Mucosa of descending colon (tissue), 3 donors: ENCODE results near the gene DOCK4. TPM values are rescaled to one million over a fixed set of nuclear protein-coding genes. Genes with fewer than 3 reads are reported as not detected.

Experiments used
- ATAC-seq: fragments of 200-7000 bp; cut with Tn5 transposase; one replicate; pipeline ENCODE4 v1.9.1; 2020; ENCODE audit warnings: mild to moderate bottlenecking, moderate library complexity
- DNase-seq, 3 donors: peaks; one replicate each; pipeline ENCODE4 v3.0.0-alpha.2; 2020
- H3K36me3 ChIP-seq: fragments of 200-600 bp; one replicate; pipeline ENCODE4 v1.8.0; 2021; ENCODE audit warnings: low read depth, mild to moderate bottlenecking
- H3K4me1 ChIP-seq: fragments of 200-600 bp; one replicate; pipeline ENCODE4 v1.8.0; 2021; ENCODE audit warnings: low read depth, mild to moderate bottlenecking
- H3K4me3 ChIP-seq: fragments of 200-600 bp; one replicate; pipeline ENCODE4 v1.8.0; 2021; ENCODE audit warnings: mild to moderate bottlenecking
- H3K9me3 ChIP-seq: fragments of 200-600 bp; one replicate; pipeline ENCODE4 v1.8.0; 2021; ENCODE audit warnings: mild to moderate bottlenecking
- intact Hi-C, 2 donors: fragments of 100-400 bp; cut with DNase I in 1 of 2; cut with micrococcal nuclease in 1 of 2; formaldehyde crosslinking; loops; one replicate each; pipeline versions ENCODE4 v1.11.0 to v1.11.1; 2022; cut with DNase I, micrococcal nuclease
- total RNA-seq, 3 donors: library from RNA; stranded (reverse); fragmentation: NEBNext Ultra II Directional in 2 of 3; extraction: Animal tissue kit (Norgen Biotek cat#: 25700) in 2 of 3; gene quantifications; one replicate each; pipeline versions ENCODE4 v1.2.1 to v1.2.4, GENCODE V29; 2021 to 2023
- TF ChIP-seq, protein P1 (sequence below): fragments of 200-600 bp; IDR thresholded peaks from one replicate; pipeline ENCODE4 v1.8.0; 2022; ENCODE audit warnings: antibody characterized with exemption, mild to moderate bottlenecking
- donor health status: DM: no; HTN: no; CAD: no; lungs with moderate emphysema.
- donor health status: DM: no; HTN: no; CAD: no.
- donor health status: DM: no; HTN: yes; CAD: no.

DOCK4 gene
- total RNA-seq, 3 donors from 2014 or later, result 9.2 to 18.4 (median 12.7) TPM

DNA sequence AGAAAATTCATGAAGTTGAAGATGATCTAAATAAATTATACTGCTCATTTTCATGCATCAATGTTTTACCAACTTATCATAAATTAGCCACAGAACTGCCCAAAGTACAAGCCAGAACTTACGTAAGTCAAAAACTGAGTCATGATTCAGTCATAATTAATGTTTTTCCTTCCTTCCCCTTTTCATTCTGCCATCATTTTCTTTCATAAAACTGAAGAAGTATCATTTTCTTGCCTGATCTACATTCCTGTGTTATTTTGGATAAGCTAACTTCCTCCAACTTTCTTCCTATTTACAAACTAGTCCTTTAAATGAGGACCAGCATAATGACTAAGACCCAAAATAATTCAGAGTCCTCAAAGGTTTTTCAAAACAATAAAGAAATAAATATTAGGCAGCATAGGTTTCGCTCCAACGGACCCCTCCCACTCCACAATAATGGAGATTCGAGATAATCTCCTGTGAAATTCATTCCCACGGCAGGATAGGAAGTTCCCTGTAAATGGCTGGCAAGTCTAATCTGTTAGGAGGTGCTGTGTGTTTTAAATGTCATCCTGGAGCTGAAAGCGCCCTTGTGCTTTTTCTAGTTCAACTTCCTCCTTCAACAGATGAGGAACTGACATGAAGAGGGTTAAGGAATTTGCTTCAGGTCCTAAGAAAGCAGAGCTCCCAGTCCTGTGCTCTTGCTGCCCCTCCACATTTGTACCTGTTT is 218.9 kb downstream of the DOCK4 start:
- TF ChIP-seq, protein P1, sequence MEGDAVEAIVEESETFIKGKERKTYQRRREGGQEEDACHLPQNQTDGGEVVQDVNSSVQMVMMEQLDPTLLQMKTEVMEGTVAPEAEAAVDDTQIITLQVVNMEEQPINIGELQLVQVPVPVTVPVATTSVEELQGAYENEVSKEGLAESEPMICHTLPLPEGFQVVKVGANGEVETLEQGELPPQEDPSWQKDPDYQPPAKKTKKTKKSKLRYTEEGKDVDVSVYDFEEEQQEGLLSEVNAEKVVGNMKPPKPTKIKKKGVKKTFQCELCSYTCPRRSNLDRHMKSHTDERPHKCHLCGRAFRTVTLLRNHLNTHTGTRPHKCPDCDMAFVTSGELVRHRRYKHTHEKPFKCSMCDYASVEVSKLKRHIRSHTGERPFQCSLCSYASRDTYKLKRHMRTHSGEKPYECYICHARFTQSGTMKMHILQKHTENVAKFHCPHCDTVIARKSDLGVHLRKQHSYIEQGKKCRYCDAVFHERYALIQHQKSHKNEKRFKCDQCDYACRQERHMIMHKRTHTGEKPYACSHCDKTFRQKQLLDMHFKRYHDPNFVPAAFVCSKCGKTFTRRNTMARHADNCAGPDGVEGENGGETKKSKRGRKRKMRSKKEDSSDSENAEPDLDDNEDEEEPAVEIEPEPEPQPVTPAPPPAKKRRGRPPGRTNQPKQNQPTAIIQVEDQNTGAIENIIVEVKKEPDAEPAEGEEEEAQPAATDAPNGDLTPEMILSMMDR, result no peak
- no peaks in the 10 kb centered on the region for H3K9me3 ChIP-seq
- H3K36me3 ChIP-seq, result peaks cover 2% of the 10 kb centered on the region
- intact Hi-C loops, result no loop called here
- ATAC-seq (peak; percentile 38), DNase-seq (no peak)
- no peaks in the 10 kb centered on the region for H3K4me1 ChIP-seq
- no peak overlapping the region for H3K4me3 ChIP-seq

- intact Hi-C loops, result no loop called here
- no peak overlapping the region for H3K4me3 ChIP-seq
- ATAC-seq (no peak), DNase-seq (no peak)
- H3K36me3 ChIP-seq, result peaks cover 4% of the 10 kb centered on the region
- TF ChIP-seq, protein P1, result no peak
- no peaks in the 10 kb centered on the region for H3K9me3 ChIP-seq
- no peaks in the 10 kb centered on the region for H3K4me1 ChIP-seq
Observed at GRCh38 chr7:111986601-111987000, 219.6 kb downstream of the DOCK4 start.

- TF ChIP-seq, protein P1, result no peak
- no peaks in the 10 kb centered on the region for H3K4me1 ChIP-seq
- H3K9me3 ChIP-seq, result no peaks in the 10 kb centered on the region
- no peak for DNase-seq
- intact Hi-C loops, result no loop called here
- H3K36me3 ChIP-seq, result peaks cover 4% of the 10 kb centered on the region
- no peak for ATAC-seq
- H3K4me3 ChIP-seq, result no peak overlapping the region
Observed at GRCh38 chr7:111985798-111986197, 220.4 kb downstream of the DOCK4 start.

GRCh38 chr7:111982804-111983203 is 223.4 kb downstream of the DOCK4 start:
- ATAC-seq (no peak), DNase-seq (no peak)
- H3K4me1 ChIP-seq, result no peaks in the 10 kb centered on the region
- no peak overlapping the region for H3K4me3 ChIP-seq
- TF ChIP-seq, protein P1, result no peak
- H3K36me3 ChIP-seq, result peaks cover 4% of the 10 kb centered on the region
- H3K9me3 ChIP-seq, result no peaks in the 10 kb centered on the region
- intact Hi-C loops, result no loop called here

DNA sequence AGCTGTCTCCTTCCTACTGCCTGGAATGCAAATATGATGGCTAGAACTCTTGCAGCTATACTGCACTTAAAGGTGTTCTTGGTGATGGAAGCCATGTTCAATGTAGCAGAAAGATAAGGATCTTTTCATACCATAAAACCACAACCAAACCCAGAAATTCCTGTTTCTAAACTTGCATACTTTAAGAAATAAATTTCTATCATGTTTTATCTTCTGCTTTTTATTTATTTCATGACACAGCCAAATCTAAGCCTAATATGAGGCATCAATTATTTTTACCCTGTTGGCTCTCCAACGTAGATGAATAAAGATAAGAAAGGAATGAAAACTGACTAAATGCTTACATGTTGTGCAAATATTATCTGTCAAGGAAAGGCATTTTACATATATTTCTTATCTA is 224.1 kb downstream of the DOCK4 start:
- no peak overlapping the region for H3K4me3 ChIP-seq
- ATAC-seq (no peak), DNase-seq (no peak)
- H3K9me3 ChIP-seq, result no peaks in the 10 kb centered on the region
- H3K36me3 ChIP-seq, result peaks cover 4% of the 10 kb centered on the region
- intact Hi-C loops, result no loop called here
- H3K4me1 ChIP-seq, result no peaks in the 10 kb centered on the region
- TF ChIP-seq, protein P1, result no peak

DNA sequence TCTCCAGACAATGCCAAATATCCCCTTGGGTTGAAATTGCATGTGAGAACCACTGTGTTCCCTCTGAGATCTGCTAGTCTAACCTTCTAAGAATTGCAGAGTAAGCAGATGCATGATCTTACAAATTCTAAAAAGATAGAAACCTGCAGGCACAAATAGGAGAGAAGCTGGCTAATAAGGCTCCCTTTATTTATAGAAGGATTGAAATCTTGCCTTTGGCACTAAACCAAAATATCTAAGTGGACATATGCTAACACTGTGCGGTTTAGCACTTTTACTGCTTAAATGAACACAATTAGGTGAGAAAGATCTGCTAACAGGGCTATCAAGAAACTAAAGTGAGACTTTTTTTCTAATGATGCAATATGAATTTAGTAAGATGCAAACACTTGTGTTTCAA is 225.5 kb downstream of the DOCK4 start:
- H3K4me3 ChIP-seq, result no peak overlapping the region
- ATAC-seq, result no peak
- DNase-seq, result no peak
- peaks cover 4% of the 10 kb centered on the region for H3K36me3 ChIP-seq
- intact Hi-C loops, result no loop called here
- H3K4me1 ChIP-seq, result no peaks in the 10 kb centered on the region
- H3K9me3 ChIP-seq, result no peaks in the 10 kb centered on the region
- TF ChIP-seq, protein P1, result no peak
